Measurements from ENCODE around the gene DNAJB5. TPM values are rescaled to one million over a fixed set of nuclear protein-coding genes. Genes with fewer than 3 reads are reported as not detected.
A peak's percentile ranks its signal among the peaks of the same experiment; 100 is the strongest.

Gene DNAJB5
- total and polyA plus RNA-seq, 4 donors: 0.76 to 2.3 (median 1.8) TPM

GRCh38 chr9:34994260-34994899, 4.8 kb downstream of the DNAJB5 start (continued):
- TF ChIP-seq REST (IDR thresholded peaks at IDR 0.05) (no peak), HNF4A (conservative IDR thresholded peaks at IDR 0.05) (no peak), NR2F2 (IDR thresholded peaks at IDR 0.05) (no peak)

- Histone ChIP-seq H3K4me1 (ENCODE audit: control insufficient read depth in 4 of 4, insufficient read depth in 4 of 4, low read length in 3 of 4) (peaks cover 13 to 30% (median 18%) of the 10 kb centered on the region in 4 donors), H3K36me3 (ENCODE audit: control insufficient read depth in 4 of 4, insufficient read depth in 3 of 4, low read depth in 1 of 4, low read length in 3 of 4) (no peaks in the 10 kb centered on the region), H3K4me3 (ENCODE audit: low read depth in 1 of 3, low read length in 3 of 3) (no peak overlapping the region), H3K27ac (ENCODE audit: low read depth in 1 of 2, low read length in 2 of 2) (peak overlapping the region; percentile 32 to 42), H3K9me3 (ENCODE audit: control insufficient read depth in 4 of 4, low read length in 3 of 4) (no peaks in the 10 kb centered on the region), H3K27me3 (ENCODE audit: control insufficient read depth in 4 of 4, insufficient read depth in 4 of 4, low read length in 3 of 4) (no peaks in the 10 kb centered on the region), H3K9ac (ENCODE audit: low read depth in 1 of 2, low read length in 2 of 2) (no peak overlapping the region)
- DNase-seq (ENCODE audit: low spot score): no peak
- TF ChIP-seq HNF4A (conservative IDR thresholded peaks at IDR 0.05): no peak
- no peak for TF ChIP-seq ATF3 (IDR thresholded peaks at IDR 0.05)
- peak in 1 of 2 donors; percentile 43 for TF ChIP-seq RXRA (IDR thresholded peaks at IDR 0.05)
- no peak for TF ChIP-seq ZBTB33 (IDR thresholded peaks at IDR 0.05)
- TF ChIP-seq SP1 (IDR thresholded peaks at IDR 0.05): no peak
- TF ChIP-seq MAX (IDR thresholded peaks at IDR 0.05): no peak
- WGBS: 74% methylated on average over 7 of the region's 7 CpGs
Observed at GRCh38 chr9:34994900-34995669, 5.5 kb downstream of the DNAJB5 start.

GRCh38 chr9:34995670-34996060, 6.1 kb downstream of the DNAJB5 start:
- no peak overlapping the region for H3K4me3 ChIP-seq (ENCODE audit: low read depth in 1 of 3, low read length in 3 of 3)
- TF ChIP-seq SP1 (IDR thresholded peaks at IDR 0.05) (no peak), NR2F2 (IDR thresholded peaks at IDR 0.05) (peak; percentile 15), EGR1 (IDR thresholded peaks at IDR 0.05; ENCODE audit: low read depth in 2 of 2) (no peak)
- H3K9me3 ChIP-seq (ENCODE audit: control insufficient read depth in 4 of 4, low read length in 3 of 4): no peaks in the 10 kb centered on the region
- no peak overlapping the region for H3K9ac ChIP-seq (ENCODE audit: low read depth in 1 of 2, low read length in 2 of 2)
- no peaks in the 10 kb centered on the region for H3K36me3 ChIP-seq (ENCODE audit: control insufficient read depth in 4 of 4, insufficient read depth in 3 of 4, low read depth in 1 of 4, low read length in 3 of 4)
- H3K27ac ChIP-seq (ENCODE audit: low read depth in 1 of 2, low read length in 2 of 2): no peak overlapping the region
- no peaks in the 10 kb centered on the region for H3K27me3 ChIP-seq (ENCODE audit: control insufficient read depth in 4 of 4, insufficient read depth in 4 of 4, low read length in 3 of 4)
- 70% methylated on average over 3 of the region's 3 CpGs for WGBS
- peaks cover 9 to 24% (median 17%) of the 10 kb centered on the region in 4 donors for H3K4me1 ChIP-seq (ENCODE audit: control insufficient read depth in 4 of 4, insufficient read depth in 4 of 4, low read length in 3 of 4)
- DNase-seq (ENCODE audit: low spot score): no peak
